ENCODE measurements around the gene FXYD6. TPM values are rescaled to one million over a fixed set of nuclear protein-coding genes. Genes with fewer than 3 reads are reported as not detected.
A peak's percentile ranks its signal among the peaks of the same experiment; 100 is the strongest.

Gene FXYD6
- total and polyA plus RNA-seq, 7 donors: 10.8 to 27.9 (median 14.0) TPM

DNA sequence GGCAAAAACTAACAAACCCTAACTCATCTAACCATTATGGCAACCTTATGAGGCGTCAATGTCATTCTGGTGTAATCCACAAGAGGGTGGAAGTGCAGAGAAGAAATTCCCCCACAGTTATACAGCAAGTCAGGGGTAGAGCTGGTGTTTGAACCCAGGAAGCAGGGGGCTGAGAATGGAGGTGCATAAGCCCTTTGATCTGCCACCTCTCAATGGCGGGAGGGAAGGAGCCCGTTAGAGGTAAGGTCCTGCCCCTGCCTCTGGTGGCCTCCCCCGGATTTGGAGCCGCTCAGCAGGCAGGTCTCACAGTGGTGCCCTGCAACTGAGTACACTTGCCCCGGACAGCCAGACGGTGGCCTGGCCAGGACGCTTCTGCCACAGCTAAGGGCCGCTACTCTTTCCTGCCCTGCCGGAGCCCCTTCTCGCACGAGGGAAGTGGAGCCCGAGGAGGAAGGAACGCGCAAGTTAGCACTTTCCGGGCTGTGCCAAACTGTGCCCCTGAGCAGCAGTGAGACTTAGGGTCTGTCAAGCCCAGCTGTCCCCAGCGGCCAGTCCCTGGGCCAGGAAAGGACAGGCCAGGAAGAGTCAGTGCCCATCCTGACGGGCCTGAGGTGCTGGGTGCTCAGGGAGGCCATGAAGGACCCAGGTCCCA, 53.0 kb downstream of the FXYD6 start:
- DNase-seq: peak in 1 of 2 donors; percentile 51
- Histone ChIP-seq H3K4me3 (no peak overlapping the region), H3K4me1 (peaks cover 12% of the 10 kb centered on the region), H3K27ac (peak overlapping the region; percentile 55), H3K9me3 (no peaks in the 10 kb centered on the region), H3K36me3 (ENCODE audit: insufficient read depth in 1 of 2, low read depth in 1 of 2) (no peaks in the 10 kb centered on the region), H3K27me3 (ENCODE audit: insufficient read depth in 3 of 3, low read length in 2 of 3) (no peaks in the 10 kb centered on the region)
- intact Hi-C loops (cut with DNase I): no loop called here
- TF ChIP-seq, protein P1, sequence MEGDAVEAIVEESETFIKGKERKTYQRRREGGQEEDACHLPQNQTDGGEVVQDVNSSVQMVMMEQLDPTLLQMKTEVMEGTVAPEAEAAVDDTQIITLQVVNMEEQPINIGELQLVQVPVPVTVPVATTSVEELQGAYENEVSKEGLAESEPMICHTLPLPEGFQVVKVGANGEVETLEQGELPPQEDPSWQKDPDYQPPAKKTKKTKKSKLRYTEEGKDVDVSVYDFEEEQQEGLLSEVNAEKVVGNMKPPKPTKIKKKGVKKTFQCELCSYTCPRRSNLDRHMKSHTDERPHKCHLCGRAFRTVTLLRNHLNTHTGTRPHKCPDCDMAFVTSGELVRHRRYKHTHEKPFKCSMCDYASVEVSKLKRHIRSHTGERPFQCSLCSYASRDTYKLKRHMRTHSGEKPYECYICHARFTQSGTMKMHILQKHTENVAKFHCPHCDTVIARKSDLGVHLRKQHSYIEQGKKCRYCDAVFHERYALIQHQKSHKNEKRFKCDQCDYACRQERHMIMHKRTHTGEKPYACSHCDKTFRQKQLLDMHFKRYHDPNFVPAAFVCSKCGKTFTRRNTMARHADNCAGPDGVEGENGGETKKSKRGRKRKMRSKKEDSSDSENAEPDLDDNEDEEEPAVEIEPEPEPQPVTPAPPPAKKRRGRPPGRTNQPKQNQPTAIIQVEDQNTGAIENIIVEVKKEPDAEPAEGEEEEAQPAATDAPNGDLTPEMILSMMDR (IDR thresholded peaks at IDR 0.05): no peak
- peak in 2 of 4 donors; percentile 7 to 15 for ATAC-seq
- 56 to 64% (median 62%) methylated on average over 18 of the region's 18 CpGs for WGBS, 3 donors

DNA sequence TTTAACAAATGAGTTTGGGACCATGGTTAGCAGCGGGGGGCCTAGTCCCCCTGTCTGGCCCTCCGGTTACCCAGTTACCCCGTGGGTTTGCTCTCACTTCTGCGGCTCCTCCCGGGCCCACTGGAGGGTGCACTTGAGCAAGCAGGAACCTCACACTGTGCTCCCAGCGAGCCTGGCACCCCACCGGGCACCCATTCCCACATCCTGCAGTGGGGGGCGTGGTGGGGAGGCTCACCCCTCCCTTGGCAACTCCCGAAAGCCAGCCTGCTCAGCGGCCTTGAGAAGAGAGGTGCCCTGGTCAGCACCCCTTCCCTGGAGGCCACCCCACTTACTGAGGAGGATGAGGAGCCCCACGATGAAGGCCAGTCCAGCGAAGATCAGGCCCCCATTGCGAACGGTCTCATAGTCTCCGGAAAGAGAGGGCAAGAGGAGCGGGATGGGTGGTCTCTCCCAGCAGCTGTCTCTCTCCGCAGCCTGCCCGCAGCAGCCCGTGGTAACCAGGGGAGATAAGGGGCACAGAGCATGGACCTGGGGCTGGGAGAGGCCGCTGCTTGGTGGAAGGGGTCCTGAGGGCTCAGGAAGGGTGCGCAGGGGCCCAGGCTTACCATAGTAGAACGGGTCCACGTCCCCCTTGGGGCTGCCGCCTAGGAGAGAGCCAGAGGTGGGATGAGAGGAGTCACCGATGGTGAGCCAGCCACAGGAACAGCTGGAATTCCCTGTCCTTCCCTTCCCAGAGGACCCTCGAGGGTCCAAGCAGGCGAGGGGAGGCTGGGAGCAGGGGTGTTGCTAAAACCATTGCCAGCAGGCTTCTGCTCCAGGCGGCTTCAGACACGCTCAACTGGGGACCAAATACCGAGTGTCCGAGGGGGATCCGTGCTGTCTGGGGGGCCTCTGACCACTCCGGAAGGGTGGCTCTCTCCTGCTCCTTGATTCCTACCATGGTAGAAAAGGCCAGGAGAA, 54.1 kb downstream of the FXYD6 start:
- intact Hi-C loops (cut with DNase I): no loop called here
- Histone ChIP-seq H3K4me1 (peaks cover 12% of the 10 kb centered on the region), H3K27me3 (ENCODE audit: insufficient read depth in 3 of 3, low read length in 2 of 3) (no peaks in the 10 kb centered on the region), H3K27ac (no peak overlapping the region), H3K9me3 (no peaks in the 10 kb centered on the region), H3K4me3 (no peak overlapping the region), H3K36me3 (ENCODE audit: insufficient read depth in 1 of 2, low read depth in 1 of 2) (no peaks in the 10 kb centered on the region)
- TF ChIP-seq, protein P1 (IDR thresholded peaks at IDR 0.05): peak; percentile 28
- ATAC-seq: peak in 2 of 4 donors; percentile 31 to 32
- 77 to 81% (median 78%) methylated on average over 31 to 33 of the region's 33 CpGs for WGBS, 3 donors
- DNase-seq: peak; percentile 59 to 65

GRCh38 chr11:117821431-117821830, 55.0 kb downstream of the FXYD6 start:
- Histone ChIP-seq H3K4me1 (peaks cover 12% of the 10 kb centered on the region), H3K36me3 (ENCODE audit: insufficient read depth in 1 of 2, low read depth in 1 of 2) (no peaks in the 10 kb centered on the region), H3K27ac (no peak overlapping the region), H3K4me3 (no peak overlapping the region), H3K9me3 (no peaks in the 10 kb centered on the region), H3K27me3 (ENCODE audit: insufficient read depth in 3 of 3, low read length in 2 of 3) (no peaks in the 10 kb centered on the region)
- DNase-seq: peak in 1 of 2 donors; percentile 42
- intact Hi-C loops (cut with DNase I): no loop called here
- TF ChIP-seq, protein P1 (IDR thresholded peaks at IDR 0.05): no peak
- WGBS, 3 donors: 92 to 93% (median 93%) methylated on average over 12 of the region's 12 CpGs
- ATAC-seq: no peak

DNA sequence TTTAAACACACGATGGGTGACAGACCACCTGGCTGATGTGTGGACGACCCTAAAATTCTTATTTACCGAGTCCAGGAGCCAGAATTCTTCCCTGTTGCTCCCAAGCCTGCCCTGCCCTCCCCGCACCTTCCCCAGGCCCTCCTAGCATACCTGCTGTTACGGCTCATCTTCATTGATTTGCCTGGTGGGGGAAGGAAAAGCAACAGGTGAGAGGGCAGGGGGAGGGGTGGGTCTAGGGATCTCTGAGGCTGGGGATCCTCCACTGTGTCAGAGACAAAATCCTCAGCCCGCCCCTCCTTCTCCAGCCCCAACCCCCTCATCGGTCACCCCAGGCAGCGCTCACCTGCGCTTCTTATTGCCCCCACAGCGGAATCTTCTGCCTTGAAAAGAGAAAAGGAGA, 55.9 kb downstream of the FXYD6 start:
- DNase-seq: peak in 1 of 2 donors; percentile 12
- 93 to 96% (median 94%) methylated on average over 10 of the region's 10 CpGs for WGBS, 3 donors
- intact Hi-C loops (cut with DNase I): no loop called here

More for the DNA sequence above, 55.9 kb downstream of the FXYD6 start:
- TF ChIP-seq, protein P1 (IDR thresholded peaks at IDR 0.05): no peak
- Histone ChIP-seq H3K9me3 (no peaks in the 10 kb centered on the region), H3K27me3 (ENCODE audit: insufficient read depth in 3 of 3, low read length in 2 of 3) (no peaks in the 10 kb centered on the region), H3K4me1 (peaks cover 12% of the 10 kb centered on the region), H3K36me3 (ENCODE audit: insufficient read depth in 1 of 2, low read depth in 1 of 2) (no peaks in the 10 kb centered on the region), H3K27ac (no peak overlapping the region), H3K4me3 (no peak overlapping the region)
- no peak for ATAC-seq

All from psoas muscle (tissue), 8 donors.